Activated CD8-positive, alpha-beta memory T cell treated with anti-CD3 and anti-CD28 coated beads, Interleukin-2, amount 50 U/mL, for 24 hours (primary cell): Measurements from ENCODE around the gene MAN1A2.
"Not testable (repeated sequence)": the region's sequence is repeated elsewhere in the genome, so short reads cannot be mapped to it uniquely, and the experiment has no call there.

ENCODE experiments used
- DNase-seq: peaks from one replicate; pipeline ENCODE4 v3.0.0-alpha.2; 2020; ENCODE audit errors: extremely low read depth

The MAN1A2 gene

GRCh38 chr1:117398957-117399356 is 31.7 kb downstream of the MAN1A2 start:
- no peak for DNase-seq

- DNase-seq, result no peak
Measured at GRCh38 chr1:117401761-117402160, 34.5 kb downstream of the MAN1A2 start.

GRCh38 chr1:117403597-117403996 is 36.3 kb downstream of the MAN1A2 start:
- DNase-seq, result no peak

DNA sequence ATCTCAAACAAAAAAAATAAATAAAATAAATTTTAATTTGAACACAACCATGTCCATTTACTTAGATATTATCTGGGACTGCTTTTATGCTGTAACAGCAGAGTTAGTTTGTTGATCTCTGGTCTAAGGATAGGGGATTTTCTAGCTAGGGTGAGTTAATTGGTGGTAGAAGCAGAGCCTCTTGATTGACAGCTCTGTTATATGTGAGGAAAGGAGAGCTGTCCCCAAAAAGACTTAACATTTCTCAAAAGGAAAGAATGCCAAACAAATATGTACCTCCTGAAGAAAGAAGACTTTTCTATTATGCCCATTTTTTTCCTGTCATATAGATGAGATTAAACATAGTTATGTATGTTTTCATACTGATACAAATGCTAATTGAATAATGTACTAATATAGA is 37.8 kb downstream of the MAN1A2 start:
- no peak for DNase-seq

DNA sequence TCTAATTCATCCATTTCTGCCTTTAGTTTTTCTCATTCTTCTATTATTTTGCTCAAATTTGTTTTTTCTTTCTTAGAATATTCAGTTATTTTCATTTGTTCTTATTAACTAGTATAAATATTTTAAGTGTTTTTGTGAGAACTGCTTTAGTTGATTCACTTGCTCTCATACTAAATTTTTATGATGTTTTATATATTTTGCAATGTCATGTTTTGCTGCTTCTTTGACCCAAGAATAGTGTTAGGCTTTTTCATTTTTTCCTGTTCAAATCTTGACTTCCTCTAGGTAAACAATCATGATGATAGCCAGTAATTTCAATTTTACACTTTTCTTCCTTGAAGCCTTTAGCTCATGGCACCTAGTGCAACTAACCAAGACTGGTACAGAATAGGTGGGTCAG is 45.2 kb downstream of the MAN1A2 start:
- no peak for DNase-seq

- DNase-seq, result no peak
Measured at GRCh38 chr1:117413412-117413811, 46.2 kb downstream of the MAN1A2 start.

GRCh38 chr1:117414943-117415342 is 47.7 kb downstream of the MAN1A2 start:
- no peak for DNase-seq

DNA sequence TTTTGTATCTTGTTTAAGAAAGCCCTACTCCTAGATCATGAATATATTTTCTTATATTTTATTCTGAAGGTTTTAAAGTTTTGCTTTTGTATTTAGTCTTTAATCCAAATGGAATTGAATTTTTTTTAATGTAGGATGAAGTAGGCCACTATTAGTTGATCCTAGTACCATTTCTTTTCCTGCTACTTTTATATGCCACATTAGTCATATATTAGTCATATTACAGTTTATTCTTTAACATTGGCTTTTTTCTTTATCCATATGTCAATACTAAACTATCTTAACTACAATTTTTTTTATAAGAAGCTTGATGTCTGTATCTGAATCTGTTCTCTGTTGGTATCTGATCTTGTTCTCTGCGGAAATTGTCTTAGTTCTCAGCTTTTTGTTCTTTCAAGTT is 48.8 kb downstream of the MAN1A2 start:
- no peak for DNase-seq

- DNase-seq, result no peak
Measured at GRCh38 chr1:117416546-117417125, 49.4 kb downstream of the MAN1A2 start.

- DNase-seq, result no peak
Measured at GRCh38 chr1:117425050-117425734, 57.9 kb downstream of the MAN1A2 start.

DNA sequence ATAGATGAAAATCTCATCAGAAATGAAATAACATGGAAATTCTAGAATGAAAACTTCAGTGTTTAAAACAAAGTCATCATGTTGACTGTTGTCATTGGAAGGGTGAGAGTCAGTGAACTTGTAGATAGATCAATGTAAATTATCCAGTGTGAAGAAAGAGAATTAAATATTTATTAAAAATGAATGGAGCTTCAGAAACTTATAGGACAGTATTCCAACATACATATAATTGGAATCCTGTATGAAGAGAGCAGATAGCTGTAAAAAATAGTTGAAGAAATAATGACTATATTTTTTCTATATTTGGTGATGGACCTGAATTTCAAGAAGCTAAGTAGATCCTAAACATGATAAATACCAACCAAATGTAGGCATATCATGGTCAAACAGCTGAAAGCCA is 60.0 kb downstream of the MAN1A2 start:
- DNase-seq, result no peak

DNA sequence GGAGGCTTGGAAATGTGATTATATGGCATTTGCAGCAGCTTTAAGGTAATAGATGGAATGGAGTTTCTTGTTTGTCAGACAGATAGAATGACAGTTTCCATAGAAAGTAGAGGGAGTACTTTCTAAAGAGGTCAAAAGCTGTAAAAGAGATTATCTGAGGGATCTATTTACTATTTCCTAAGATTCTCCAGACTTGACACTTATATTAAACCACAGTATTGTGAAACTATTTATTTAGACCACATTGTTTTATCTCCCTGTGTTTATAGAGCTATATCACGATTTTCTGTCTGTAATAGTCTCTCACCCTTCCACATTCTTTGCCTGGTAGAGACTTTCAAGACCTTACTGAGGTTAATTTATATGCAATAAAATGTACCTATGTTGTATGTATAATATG is 66.7 kb downstream of the MAN1A2 start:
- no peak for DNase-seq

- DNase-seq, result no peak
Measured at GRCh38 chr1:117436513-117436912, 69.3 kb downstream of the MAN1A2 start.

- DNase-seq, result no peak
Measured at GRCh38 chr1:117447661-117448060, 80.4 kb downstream of the MAN1A2 start.

DNA sequence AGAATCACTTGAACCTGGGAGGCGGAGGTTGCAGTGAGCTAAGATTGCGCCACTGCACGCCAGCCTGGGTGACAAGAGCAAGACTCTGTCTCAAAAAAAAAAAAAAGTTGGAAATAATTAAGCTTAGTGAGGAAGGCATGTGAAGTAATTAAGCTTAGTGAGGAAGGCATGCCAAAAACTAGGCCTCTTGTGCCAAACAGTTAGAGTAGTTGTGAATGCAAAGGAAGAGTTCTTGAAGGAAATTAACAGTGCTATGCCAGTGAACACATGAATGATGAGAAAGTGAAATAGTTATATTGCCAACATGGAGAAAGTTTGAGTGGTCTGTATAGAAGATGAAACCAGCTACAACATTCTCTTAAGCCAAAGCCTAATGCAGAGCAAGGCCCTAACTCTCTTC is 85.0 kb downstream of the MAN1A2 start:
- no peak for DNase-seq

GRCh38 chr1:117453958-117454357 is 86.7 kb downstream of the MAN1A2 start:
- no peak for DNase-seq

GRCh38 chr1:117458410-117458809 is 91.2 kb downstream of the MAN1A2 start:
- DNase-seq, result not testable (repeated sequence)

GRCh38 chr1:117466761-117467160 is 99.5 kb downstream of the MAN1A2 start:
- no peak for DNase-seq

- DNase-seq, result no peak
Measured at GRCh38 chr1:117467336-117467735, 100.1 kb downstream of the MAN1A2 start.

GRCh38 chr1:117473063-117473462 is 105.8 kb downstream of the MAN1A2 start:
- no peak for DNase-seq

GRCh38 chr1:117475495-117475894 is 108.2 kb downstream of the MAN1A2 start:
- not testable (repeated sequence) for DNase-seq

DNA sequence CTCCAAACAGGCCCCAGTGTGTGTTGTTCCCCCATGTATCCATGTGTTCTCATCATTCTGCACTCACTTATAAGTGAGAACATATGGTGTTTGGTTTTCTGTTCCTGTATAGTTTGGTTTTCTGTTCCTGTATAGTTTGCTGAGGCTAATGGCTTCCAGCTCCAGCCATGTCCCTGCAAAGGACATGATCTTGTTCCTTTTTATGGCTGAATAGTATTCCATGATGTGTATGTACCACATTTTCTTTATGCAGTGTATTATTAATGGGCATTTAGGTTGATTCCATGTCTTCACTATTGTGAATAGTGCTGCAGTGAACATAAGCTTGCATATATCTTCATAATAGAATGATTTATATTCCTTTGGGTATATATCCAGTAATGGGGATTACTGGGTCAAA is 111.8 kb downstream of the MAN1A2 start:
- DNase-seq, result no peak

GRCh38 chr1:117481410-117481809 is 114.2 kb downstream of the MAN1A2 start:
- no peak for DNase-seq

GRCh38 chr1:117493906-117494305 is 126.7 kb downstream of the MAN1A2 start:
- DNase-seq, result no peak
